Measurements from ENCODE around the gene RNF4.

GRCh38 chr4:2450394-2451035 is 18.4 kb upstream of the RNF4 start:
- TF ChIP-seq, protein P1, sequence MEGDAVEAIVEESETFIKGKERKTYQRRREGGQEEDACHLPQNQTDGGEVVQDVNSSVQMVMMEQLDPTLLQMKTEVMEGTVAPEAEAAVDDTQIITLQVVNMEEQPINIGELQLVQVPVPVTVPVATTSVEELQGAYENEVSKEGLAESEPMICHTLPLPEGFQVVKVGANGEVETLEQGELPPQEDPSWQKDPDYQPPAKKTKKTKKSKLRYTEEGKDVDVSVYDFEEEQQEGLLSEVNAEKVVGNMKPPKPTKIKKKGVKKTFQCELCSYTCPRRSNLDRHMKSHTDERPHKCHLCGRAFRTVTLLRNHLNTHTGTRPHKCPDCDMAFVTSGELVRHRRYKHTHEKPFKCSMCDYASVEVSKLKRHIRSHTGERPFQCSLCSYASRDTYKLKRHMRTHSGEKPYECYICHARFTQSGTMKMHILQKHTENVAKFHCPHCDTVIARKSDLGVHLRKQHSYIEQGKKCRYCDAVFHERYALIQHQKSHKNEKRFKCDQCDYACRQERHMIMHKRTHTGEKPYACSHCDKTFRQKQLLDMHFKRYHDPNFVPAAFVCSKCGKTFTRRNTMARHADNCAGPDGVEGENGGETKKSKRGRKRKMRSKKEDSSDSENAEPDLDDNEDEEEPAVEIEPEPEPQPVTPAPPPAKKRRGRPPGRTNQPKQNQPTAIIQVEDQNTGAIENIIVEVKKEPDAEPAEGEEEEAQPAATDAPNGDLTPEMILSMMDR (IDR thresholded peaks at IDR 0.05; ENCODE audit: insufficient read depth, low read length): no peak
- TF ChIP-seq REST (IDR thresholded peaks at IDR 0.05; ENCODE audit: insufficient replicate concordance, low read depth): no peak
- no peak for TF ChIP-seq SPI1 (IDR thresholded peaks at IDR 0.05; ENCODE audit: borderline replicate concordance, low read depth)
- no peak for TF ChIP-seq POLR2AphosphoS5 (IDR thresholded peaks at IDR 0.05; ENCODE audit: low read depth)
- TF ChIP-seq GABPA (IDR thresholded peaks at IDR 0.05; ENCODE audit: low read depth): no peak

Measured in HL-60 (cell line).